HEK293 (cell line): ENCODE results near the gene CAMKMT.

Source experiments
- CTCF ChIA-PET: fragments of 350-600 bp; formaldehyde crosslinking; extraction: SDS; loops from one replicate; lab custom pipeline; 2021; ENCODE audit warnings: antibody characterized with exemption; lab: Yijun Ruan, JAX
- POLR2A ChIA-PET: fragments of 300-600 bp; formaldehyde crosslinking; extraction: SDS; loops from one replicate; lab custom pipeline; 2020; ENCODE audit warnings: antibody characterized with exemption, inconsistent platforms; lab: Yijun Ruan, JAX
- H3K27ac ChIP-seq: fragments of 200-500 bp; sonication (Bioruptor generic); 2 replicates; pipeline ENCODE4 v1.5.1; 2014; ENCODE audit warnings: low read depth, low read length, control low read depth, inconsistent platforms; ENCODE audit errors: extremely low read depth
- H3K36me3 ChIP-seq, 2 experiments: fragments of 200-500 bp in 1 of 2; sonication (Bioruptor generic) in 1 of 2; 1 replicate in 1 of 2; 2 replicates in 1 of 2; pipeline ENCODE4 v1.5.1; 2014 to 2017; ENCODE audit warnings: inconsistent platforms in 2 of 2, low read length in 2 of 2; ENCODE audit not compliant: control insufficient read depth in 2 of 2, insufficient read depth in 1 of 2
- H3K4me1 ChIP-seq: fragments of 200-500 bp; sonication (Bioruptor generic); 2 replicates; pipeline ENCODE4 v1.5.1; 2014; ENCODE audit warnings: mild to moderate bottlenecking, low read length, inconsistent platforms; ENCODE audit not compliant: control insufficient read depth, insufficient read depth
- H3K4me3 ChIP-seq: 2 replicates; pipeline ENCODE4 v1.5.1; 2011; ENCODE audit warnings: low read depth, mild to moderate bottlenecking, control low read depth, low read length, moderate library complexity
- H3K9me3 ChIP-seq: fragments of 200-500 bp; sonication (Bioruptor generic); 2 replicates; pipeline ENCODE4 v1.5.1; 2014; ENCODE audit warnings: low read depth, low read length, inconsistent platforms; ENCODE audit not compliant: control insufficient read depth, insufficient read depth
- BCL11B ChIP-seq: fragments of 450-650 bp; formaldehyde crosslinking; IDR thresholded peaks from 2 replicates; pipeline ENCODE4 v1.5.1; 2016; ENCODE audit warnings: low read depth, missing biosample characterization, missing genetic modification characterization
- GLIS1 ChIP-seq: fragments of 450-650 bp; formaldehyde crosslinking; IDR thresholded peaks from 2 replicates; pipeline ENCODE4 v1.5.1; 2016; ENCODE audit warnings: missing biosample characterization, missing genetic modification characterization
- OVOL3 ChIP-seq: fragments of 450-650 bp; formaldehyde crosslinking; IDR thresholded peaks from 2 replicates; pipeline ENCODE4 v1.5.1; 2016; ENCODE audit warnings: missing biosample characterization, missing genetic modification characterization
- WT1 ChIP-seq: fragments of 450-650 bp; formaldehyde crosslinking; IDR thresholded peaks from 2 replicates; pipeline ENCODE4 v1.5.1; 2016; ENCODE audit warnings: missing biosample characterization, missing genetic modification characterization
- ZNF112 ChIP-seq: fragments of 450-650 bp; formaldehyde crosslinking; IDR thresholded peaks from 2 replicates; pipeline ENCODE4 v1.5.0; 2017; ENCODE audit warnings: missing biosample characterization, missing genetic modification characterization
- ZNF202 ChIP-seq: fragments of 450-650 bp; formaldehyde crosslinking; IDR thresholded peaks from 2 replicates; pipeline ENCODE4 v1.5.1; 2016; ENCODE audit warnings: missing biosample characterization, missing genetic modification characterization, borderline replicate concordance
- ZNF214 ChIP-seq: fragments of 450-650 bp; formaldehyde crosslinking; IDR thresholded peaks from 2 replicates; pipeline ENCODE4 v1.5.1; 2017; ENCODE audit warnings: missing biosample characterization, mild to moderate bottlenecking, missing genetic modification characterization, borderline replicate concordance
- ZNF23 ChIP-seq: fragments of 450-650 bp; formaldehyde crosslinking; IDR thresholded peaks from 2 replicates; pipeline ENCODE4 v1.5.1; 2016; ENCODE audit warnings: missing biosample characterization, missing genetic modification characterization, borderline replicate concordance
- ZNF48 ChIP-seq: fragments of 450-650 bp; formaldehyde crosslinking; IDR thresholded peaks from 2 replicates; pipeline ENCODE4 v1.5.1; 2016; ENCODE audit warnings: missing biosample characterization, missing genetic modification characterization
- ZNF548 ChIP-seq: fragments of 450-650 bp; formaldehyde crosslinking; IDR thresholded peaks from 2 replicates; pipeline ENCODE4 v1.5.1; 2016; ENCODE audit warnings: missing biosample characterization, missing genetic modification characterization
- ZNF560 ChIP-seq: fragments of 450-650 bp; formaldehyde crosslinking; IDR thresholded peaks from 2 replicates; pipeline ENCODE4 v1.5.1; 2017; ENCODE audit warnings: missing biosample characterization, missing genetic modification characterization, borderline replicate concordance
- ZNF585B ChIP-seq: fragments of 450-650 bp; formaldehyde crosslinking; IDR thresholded peaks from 2 replicates; pipeline ENCODE4 v1.5.1; 2016; ENCODE audit warnings: missing biosample characterization, missing genetic modification characterization
- ZNF654 ChIP-seq: fragments of 450-650 bp; formaldehyde crosslinking; IDR thresholded peaks from 2 replicates; pipeline ENCODE4 v1.5.1; 2016; ENCODE audit warnings: low read depth, missing biosample characterization, missing genetic modification characterization
- ZNF664 ChIP-seq: fragments of 450-650 bp; formaldehyde crosslinking; IDR thresholded peaks from 2 replicates; pipeline ENCODE4 v1.5.1; 2016; ENCODE audit warnings: missing biosample characterization, missing genetic modification characterization
- ZNF747 ChIP-seq: fragments of 450-650 bp; formaldehyde crosslinking; IDR thresholded peaks from 2 replicates; pipeline ENCODE4 v1.5.1; 2016; ENCODE audit warnings: missing biosample characterization, missing genetic modification characterization
- ZNF777 ChIP-seq: fragments of 450-650 bp; formaldehyde crosslinking; IDR thresholded peaks from 2 replicates; pipeline ENCODE4 v1.5.1; 2017; ENCODE audit warnings: missing biosample characterization, missing genetic modification characterization, borderline replicate concordance
- ZNF843 ChIP-seq: fragments of 450-650 bp; formaldehyde crosslinking; IDR thresholded peaks from 2 replicates; pipeline ENCODE4 v1.5.1; 2016; ENCODE audit warnings: missing biosample characterization, missing genetic modification characterization
- TF ChIP-seq, protein P1 (sequence below): fragments of 450-650 bp; formaldehyde crosslinking; IDR thresholded peaks from 2 replicates; pipeline ENCODE4 v1.5.1; 2016; ENCODE audit warnings: missing biosample characterization, missing genetic modification characterization, borderline replicate concordance
- TF ChIP-seq, protein P2 (sequence below): fragments of 450-650 bp; formaldehyde crosslinking; IDR thresholded peaks from 2 replicates; pipeline ENCODE4 v1.5.1; 2017; ENCODE audit warnings: missing biosample characterization, missing genetic modification characterization

CAMKMT gene

DNA sequence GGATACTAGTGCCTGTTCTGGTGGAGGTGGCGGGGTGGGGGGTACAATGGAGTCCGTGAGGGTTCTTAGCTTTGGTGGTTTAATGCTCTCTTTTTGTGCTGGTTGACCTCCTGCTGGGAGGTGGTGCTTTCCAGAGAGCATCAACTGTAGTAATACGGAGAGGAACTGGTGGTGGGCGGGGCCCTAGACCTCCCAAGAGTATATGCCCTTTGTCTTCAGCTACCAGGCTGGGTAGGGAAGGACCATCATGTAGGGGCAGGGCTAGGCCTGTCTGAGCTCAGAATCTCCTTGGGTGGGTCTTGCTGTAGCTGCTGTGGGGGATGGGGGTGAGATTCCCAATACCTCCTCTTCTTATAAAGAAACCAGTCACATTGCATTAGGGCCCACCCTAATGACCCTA is 27.1 kb downstream of the CAMKMT start:
- H3K27ac ChIP-seq = no peak overlapping the region
- no peaks in the 10 kb centered on the region for H3K36me3 ChIP-seq
- H3K4me3 ChIP-seq = no peak overlapping the region
- ChIA-PET POLR2A (no interaction called here), CTCF (interaction anchor here (0.6 to 8.1 kb wide), 5 partner anchors 17 to 586 kb away, joined by 3 to 75 read pairs (median 6); no protein-coding TSS in a partner anchor)
- no peaks in the 10 kb centered on the region for H3K4me1 ChIP-seq
- TF ChIP-seq GLIS1 = 0 out of 2 replicates have a peak, but pooled peaks have one; percentile 23
- TF ChIP-seq, protein P1, sequence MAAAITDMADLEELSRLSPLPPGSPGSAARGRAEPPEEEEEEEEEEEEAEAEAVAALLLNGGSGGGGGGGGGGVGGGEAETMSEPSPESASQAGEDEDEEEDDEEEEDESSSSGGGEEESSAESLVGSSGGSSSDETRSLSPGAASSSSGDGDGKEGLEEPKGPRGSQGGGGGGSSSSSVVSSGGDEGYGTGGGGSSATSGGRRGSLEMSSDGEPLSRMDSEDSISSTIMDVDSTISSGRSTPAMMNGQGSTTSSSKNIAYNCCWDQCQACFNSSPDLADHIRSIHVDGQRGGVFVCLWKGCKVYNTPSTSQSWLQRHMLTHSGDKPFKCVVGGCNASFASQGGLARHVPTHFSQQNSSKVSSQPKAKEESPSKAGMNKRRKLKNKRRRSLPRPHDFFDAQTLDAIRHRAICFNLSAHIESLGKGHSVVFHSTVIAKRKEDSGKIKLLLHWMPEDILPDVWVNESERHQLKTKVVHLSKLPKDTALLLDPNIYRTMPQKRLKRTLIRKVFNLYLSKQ = no peak
- H3K9me3 ChIP-seq = no peaks in the 10 kb centered on the region

DNA sequence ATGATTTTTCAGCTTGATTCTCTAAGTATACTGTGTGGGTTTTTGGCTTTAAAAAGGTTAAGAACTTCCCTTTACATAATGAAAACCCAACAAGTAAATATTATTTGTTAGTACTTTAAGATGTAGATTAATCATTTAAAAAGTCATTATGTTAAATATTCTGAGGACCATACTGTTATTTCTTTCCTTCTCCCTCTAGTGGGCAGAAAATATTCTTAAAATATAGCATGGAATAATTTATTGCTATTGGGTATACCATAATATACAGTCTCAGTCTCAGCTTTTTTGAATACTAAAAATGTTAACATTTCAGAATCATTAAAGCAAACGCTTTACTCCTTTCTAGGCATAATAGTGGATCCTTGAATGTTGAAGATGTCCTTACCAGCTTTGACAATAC is 28.1 kb downstream of the CAMKMT start:
- H3K27ac ChIP-seq = no peak overlapping the region
- no peak for TF ChIP-seq ZNF843
- TF ChIP-seq ZNF48 = no peak
- no peak for TF ChIP-seq ZNF777 (tag by site-specific recombination)
- no peak for TF ChIP-seq ZNF585B (tag by site-specific recombination)
- no peak for TF ChIP-seq ZNF664 (tag by site-specific recombination)
- TF ChIP-seq, protein P2, sequence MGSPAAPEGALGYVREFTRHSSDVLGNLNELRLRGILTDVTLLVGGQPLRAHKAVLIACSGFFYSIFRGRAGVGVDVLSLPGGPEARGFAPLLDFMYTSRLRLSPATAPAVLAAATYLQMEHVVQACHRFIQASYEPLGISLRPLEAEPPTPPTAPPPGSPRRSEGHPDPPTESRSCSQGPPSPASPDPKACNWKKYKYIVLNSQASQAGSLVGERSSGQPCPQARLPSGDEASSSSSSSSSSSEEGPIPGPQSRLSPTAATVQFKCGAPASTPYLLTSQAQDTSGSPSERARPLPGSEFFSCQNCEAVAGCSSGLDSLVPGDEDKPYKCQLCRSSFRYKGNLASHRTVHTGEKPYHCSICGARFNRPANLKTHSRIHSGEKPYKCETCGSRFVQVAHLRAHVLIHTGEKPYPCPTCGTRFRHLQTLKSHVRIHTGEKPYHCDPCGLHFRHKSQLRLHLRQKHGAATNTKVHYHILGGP (tag by site-specific recombination) = no peak
- TF ChIP-seq ZNF112 (tag by site-specific recombination) = no peak
- TF ChIP-seq ZNF202 (tag by site-specific recombination) = no peak
- no peak for TF ChIP-seq WT1 (tag by site-specific recombination)
- TF ChIP-seq, all 188 proteins: peak for 0
- Histone ChIP-seq H3K9me3 (no peaks in the 10 kb centered on the region), H3K4me3 (no peak overlapping the region), H3K4me1 (no peaks in the 10 kb centered on the region), H3K36me3 (no peaks in the 10 kb centered on the region)
- ChIA-PET CTCF (interaction anchor here (0.8 to 8.1 kb wide), 5 partner anchors 90 to 585 kb away, joined by 4 to 75 read pairs (median 9); no protein-coding TSS in a partner anchor), POLR2A (no interaction called here)

DNA sequence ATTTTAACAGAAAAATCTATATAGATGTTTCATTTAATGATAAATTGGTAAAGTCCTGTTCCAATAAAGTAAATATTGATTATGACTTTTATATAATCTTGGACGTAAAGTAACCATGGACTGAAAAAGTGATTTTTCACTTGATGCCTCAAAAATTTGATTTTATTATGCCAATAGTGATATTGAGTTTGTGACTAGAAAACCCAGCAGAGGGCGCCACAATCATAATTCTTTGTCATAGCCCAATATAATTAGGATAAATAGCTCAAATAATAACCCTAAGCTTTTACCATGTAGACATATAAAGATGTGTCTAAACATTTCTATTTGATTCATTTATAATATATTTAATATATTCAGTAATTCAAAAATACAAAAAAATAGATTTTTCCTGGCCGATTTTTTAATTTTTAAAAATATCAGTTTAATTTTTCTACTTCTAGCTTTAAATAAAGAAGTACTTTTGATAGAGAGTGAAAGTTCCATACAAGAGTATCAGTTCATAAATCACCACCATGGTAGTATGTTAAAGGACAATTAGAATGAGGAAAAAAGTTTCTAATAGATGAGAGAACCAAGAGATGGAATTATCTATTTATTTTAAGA is 30.7 kb downstream of the CAMKMT start:
- Histone ChIP-seq H3K4me1 (no peaks in the 10 kb centered on the region), H3K36me3 (no peaks in the 10 kb centered on the region), H3K27ac (no peak overlapping the region), H3K4me3 (no peak overlapping the region), H3K9me3 (no peaks in the 10 kb centered on the region)
- POLR2A ChIA-PET = no interaction called here
- CTCF ChIA-PET = interaction anchor here (0.6 to 8.1 kb wide), 38 partner anchors 10 to 1056 kb away, joined by 3 to 75 read pairs (median 4); partner anchors contain the start of gene PREPL
- TF ChIP-seq ZNF654 (tag by site-specific recombination) (peak; percentile 49), OVOL3 (no peak), ZNF23 (tag by site-specific recombination) (no peak)

DNA sequence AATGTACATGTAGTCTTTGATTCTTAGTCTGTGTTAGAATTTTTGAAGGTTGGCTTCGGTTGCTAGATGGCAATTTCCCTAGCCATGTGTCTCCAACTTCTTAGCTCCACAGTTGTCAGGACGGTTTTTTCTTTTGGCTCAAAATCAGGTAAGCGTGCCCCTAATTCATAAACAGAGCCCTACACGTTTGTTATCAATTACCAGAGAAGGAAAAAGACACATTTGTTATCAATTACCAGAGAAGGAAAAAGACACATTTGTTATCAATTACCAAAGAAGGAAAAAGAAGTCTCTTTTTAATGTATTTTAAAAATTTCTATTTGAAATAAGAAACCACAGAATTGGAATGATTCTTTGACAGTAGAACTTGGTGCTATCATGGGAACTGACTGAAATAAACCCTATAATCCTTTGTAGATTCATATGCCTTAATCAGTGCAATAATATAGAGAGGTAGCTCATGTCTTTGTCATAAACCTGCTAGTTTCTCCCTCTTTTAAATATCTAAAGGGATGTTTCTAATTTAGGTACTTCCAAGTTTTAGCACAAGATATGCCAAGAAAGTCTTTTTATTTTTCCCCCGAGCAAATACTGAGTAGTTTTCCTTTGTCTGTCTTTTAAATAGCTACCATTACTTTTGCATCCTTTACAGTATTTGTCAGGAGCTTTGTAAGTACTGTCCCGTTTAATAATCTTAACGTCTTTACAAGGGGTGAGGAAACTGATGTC is 35.9 kb downstream of the CAMKMT start:
- no peaks in the 10 kb centered on the region for H3K4me1 ChIP-seq
- no peak overlapping the region for H3K4me3 ChIP-seq
- no peak overlapping the region for H3K27ac ChIP-seq
- CTCF ChIA-PET = interaction anchor here (0.7 to 1.8 kb wide), 4 partner anchors 15 to 909 kb away, joined by 3 to 6 read pairs (median 4); no protein-coding TSS in a partner anchor
- H3K36me3 ChIP-seq = no peaks in the 10 kb centered on the region
- H3K9me3 ChIP-seq = no peaks in the 10 kb centered on the region
- TF ChIP-seq ZNF560 (tag by site-specific recombination) (no peak), BCL11B (no peak), ZNF747 (tag by site-specific recombination) (no peak), ZNF548 (tag by site-specific recombination) (no peak), ZNF214 (tag by site-specific recombination) (no peak)
- POLR2A ChIA-PET = interaction anchor here (0.6 kb wide), 1 partner anchor 13 kb away, joined by 3 read pairs; no protein-coding TSS in a partner anchor
